Measurements from ENCODE around the gene OS9. TPM values are rescaled to one million over a fixed set of nuclear protein-coding genes. Genes with fewer than 3 reads are reported as not detected.
A peak's percentile ranks its signal among the peaks of the same experiment; 100 is the strongest.

Gene OS9
- total RNA-seq, 1 experiment from 2014 or later = 145 TPM

DNA sequence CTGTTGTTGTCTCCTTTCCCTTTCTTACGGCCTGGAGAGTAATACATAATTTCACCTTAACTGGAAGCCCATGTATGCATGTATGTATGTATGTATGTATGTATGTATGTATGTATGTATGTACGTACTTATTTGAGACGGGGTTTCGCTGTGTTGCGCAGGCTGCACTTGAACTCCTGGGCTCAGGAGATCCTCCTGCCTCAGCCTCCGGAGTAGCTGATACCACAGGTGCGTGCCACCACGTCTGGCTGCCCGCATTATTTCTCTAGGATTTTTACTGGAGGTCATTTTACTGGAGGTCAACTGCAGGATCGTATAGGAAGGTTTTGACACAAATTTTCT lies 644 bp upstream of the OS9 start:
- H4K20me1 ChIP-seq (ENCODE audit: low read length) = no peaks in the 10 kb centered on the region
- H3K9me2 ChIP-seq (replicated peaks; ENCODE audit: low read length) = no peaks in the 10 kb centered on the region
- peaks cover 16% of the 10 kb centered on the region for H3K79me2 ChIP-seq (ENCODE audit: low read length)
- no peaks in the 10 kb centered on the region for H3K9me3 ChIP-seq (ENCODE audit: low read length)
- no peak overlapping the region for H3K9ac ChIP-seq (ENCODE audit: low read length)
- peak overlapping the region; percentile 78 for H2AFZ ChIP-seq (ENCODE audit: low read length)
- ChIA-PET CTCF (no interaction called here), POLR2A (ENCODE audit: unreplicated experiment) (no interaction called here)
- no TSS peak for BruUV-seq (replicated peaks)
- TF ChIP-seq, protein P1, sequence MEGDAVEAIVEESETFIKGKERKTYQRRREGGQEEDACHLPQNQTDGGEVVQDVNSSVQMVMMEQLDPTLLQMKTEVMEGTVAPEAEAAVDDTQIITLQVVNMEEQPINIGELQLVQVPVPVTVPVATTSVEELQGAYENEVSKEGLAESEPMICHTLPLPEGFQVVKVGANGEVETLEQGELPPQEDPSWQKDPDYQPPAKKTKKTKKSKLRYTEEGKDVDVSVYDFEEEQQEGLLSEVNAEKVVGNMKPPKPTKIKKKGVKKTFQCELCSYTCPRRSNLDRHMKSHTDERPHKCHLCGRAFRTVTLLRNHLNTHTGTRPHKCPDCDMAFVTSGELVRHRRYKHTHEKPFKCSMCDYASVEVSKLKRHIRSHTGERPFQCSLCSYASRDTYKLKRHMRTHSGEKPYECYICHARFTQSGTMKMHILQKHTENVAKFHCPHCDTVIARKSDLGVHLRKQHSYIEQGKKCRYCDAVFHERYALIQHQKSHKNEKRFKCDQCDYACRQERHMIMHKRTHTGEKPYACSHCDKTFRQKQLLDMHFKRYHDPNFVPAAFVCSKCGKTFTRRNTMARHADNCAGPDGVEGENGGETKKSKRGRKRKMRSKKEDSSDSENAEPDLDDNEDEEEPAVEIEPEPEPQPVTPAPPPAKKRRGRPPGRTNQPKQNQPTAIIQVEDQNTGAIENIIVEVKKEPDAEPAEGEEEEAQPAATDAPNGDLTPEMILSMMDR (conservative IDR thresholded peaks at IDR 0.05; ENCODE audit: low read depth, low read length) = no peak
- TF ChIP-seq EZH2 (IDR thresholded peaks at IDR 0.05; ENCODE audit: low read length, unreplicated experiment) (no peak), EZH2phosphoT487 (IDR thresholded peaks at IDR 0.05; ENCODE audit: borderline replicate concordance, low read length) (no peak)
- peak overlapping the region; percentile 51 for H3K4me3 ChIP-seq (ENCODE audit: low read length)
- no peak overlapping the region for H3K27ac ChIP-seq (ENCODE audit: low read length)
- DNase-seq (no peak), ATAC-seq (peak; percentile 11)
- peak overlapping the region; percentile 65 for H3K4me2 ChIP-seq (ENCODE audit: low read length)
- intact Hi-C loops (cut with micrococcal nuclease) = loop anchor here (1.0 to 5.0 kb wide), 2 partner anchors 60 to 111 kb away; partner anchors contain the start of gene B4GALNT1
- H3K36me3 ChIP-seq (ENCODE audit: low read depth, low read length) = peaks cover 22% of the 10 kb centered on the region; the same call in 1 of the 2 replicates
- H3K4me1 ChIP-seq (ENCODE audit: insufficient read depth, low read length) = peaks cover 12% of the 10 kb centered on the region
- no peaks in the 10 kb centered on the region for H3K27me3 ChIP-seq (ENCODE audit: low read length)
- H3F3A ChIP-seq (ENCODE audit: low read length, unreplicated experiment) = no peaks in the 10 kb centered on the region

DNA sequence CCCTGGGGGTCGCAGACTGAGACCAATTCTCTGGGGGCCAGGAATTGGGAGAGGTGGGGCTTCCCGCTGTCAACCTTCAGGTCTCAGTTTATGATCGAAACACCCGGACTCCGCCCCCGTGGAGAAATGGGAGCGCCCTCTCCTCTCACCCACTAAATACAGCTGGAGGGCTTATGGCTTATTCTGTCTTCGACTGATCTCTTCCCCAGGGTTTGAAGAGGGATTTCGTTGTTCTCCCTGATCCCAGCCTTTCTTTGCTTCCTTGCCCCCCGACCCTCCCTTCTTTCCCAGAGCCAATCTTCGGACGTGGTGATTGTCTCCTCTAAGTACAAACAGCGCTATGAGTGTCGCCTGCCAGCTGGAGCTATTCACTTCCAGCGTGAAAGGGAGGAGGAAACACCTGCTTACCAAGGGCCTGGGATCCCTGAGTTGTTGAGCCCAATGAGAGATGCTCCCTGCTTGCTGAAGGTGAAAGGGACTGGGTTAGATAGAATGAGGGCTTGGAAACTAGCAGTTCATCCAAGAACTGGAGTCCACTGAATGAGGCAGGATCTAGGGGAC lies 607 bp downstream of the OS9 start:
- DNase-seq = peak; percentile 16
- no peak overlapping the region for H3K27ac ChIP-seq (ENCODE audit: low read length)
- TF ChIP-seq EZH2 (IDR thresholded peaks at IDR 0.05; ENCODE audit: low read length, unreplicated experiment) = no peak

DNA sequence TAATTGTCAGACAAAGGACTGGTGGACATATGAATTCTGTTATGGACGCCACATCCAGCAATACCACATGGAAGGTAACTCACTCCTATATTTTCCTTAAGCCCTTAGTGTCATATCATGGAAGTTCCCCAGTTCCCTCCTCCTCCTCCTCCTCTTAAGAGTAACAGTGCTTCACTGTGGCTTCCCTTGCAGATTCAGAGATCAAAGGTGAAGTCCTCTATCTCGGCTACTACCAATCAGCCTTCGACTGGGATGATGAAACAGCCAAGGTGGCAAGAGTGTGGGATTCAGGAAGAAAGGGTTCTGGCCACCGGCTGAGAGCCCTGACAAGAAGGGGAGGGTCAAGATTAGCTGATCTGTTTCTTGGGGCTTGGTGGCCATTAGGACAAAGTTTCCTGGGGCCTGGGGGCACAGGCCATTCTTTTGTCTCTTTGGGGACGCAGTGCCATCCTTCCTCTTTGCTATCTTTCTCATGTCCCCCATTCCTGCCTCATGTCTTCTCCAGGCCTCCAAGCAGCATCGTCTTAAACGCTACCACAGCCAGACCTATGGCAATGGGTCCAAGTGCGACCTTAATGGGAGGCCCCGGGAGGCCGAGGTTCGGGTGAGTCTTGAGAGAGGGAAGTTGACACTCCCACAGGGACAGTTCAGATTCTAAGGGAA lies 2.0 kb downstream of the OS9 start:
- POLR2A ChIA-PET (ENCODE audit: unreplicated experiment) = no interaction called here

More for the DNA sequence above, 607 bp downstream of the OS9 start:
- peak overlapping the region; percentile 98 for H2AFZ ChIP-seq (ENCODE audit: low read length)
- H3K79me2 ChIP-seq (ENCODE audit: low read length) = peaks cover 16% of the 10 kb centered on the region
- no peaks in the 10 kb centered on the region for H3F3A ChIP-seq (ENCODE audit: low read length, unreplicated experiment)
- BruUV-seq (replicated peaks) = TSS peak; percentile 78
- CTCF ChIA-PET = no interaction called here
- peak overlapping the region; percentile 75 for H3K9ac ChIP-seq (ENCODE audit: low read length)
- peak overlapping the region; percentile 100 for H3K4me2 ChIP-seq (ENCODE audit: low read length)
- ATAC-seq = peak; percentile 23
- intact Hi-C loops (cut with micrococcal nuclease) = loop anchor here (5.0 kb wide), 1 partner anchor 112 kb away; no protein-coding TSS in a partner anchor
- H4K20me1 ChIP-seq (ENCODE audit: low read length) = no peaks in the 10 kb centered on the region
- peaks cover 12% of the 10 kb centered on the region for H3K4me1 ChIP-seq (ENCODE audit: insufficient read depth, low read length)
- H3K36me3 ChIP-seq (ENCODE audit: low read depth, low read length) = peaks cover 23% of the 10 kb centered on the region; the same call in 1 of the 2 replicates
- no peaks in the 10 kb centered on the region for H3K27me3 ChIP-seq (ENCODE audit: low read length)
- POLR2A ChIA-PET (ENCODE audit: unreplicated experiment) = no interaction called here
- no peaks in the 10 kb centered on the region for H3K9me3 ChIP-seq (ENCODE audit: low read length)
- H3K4me3 ChIP-seq (ENCODE audit: low read length) = peak overlapping the region; percentile 97
- H3K9me2 ChIP-seq (replicated peaks; ENCODE audit: low read length) = no peaks in the 10 kb centered on the region

More for the DNA sequence above, 2.0 kb downstream of the OS9 start:
- Histone ChIP-seq H3K4me3 (ENCODE audit: low read length) (no peak overlapping the region), H3K9ac (ENCODE audit: low read length) (no peak overlapping the region), H3K36me3 (ENCODE audit: low read depth, low read length) (peaks cover 23% of the 10 kb centered on the region; the same call in 1 of the 2 replicates), H3K4me2 (ENCODE audit: low read length) (no peak overlapping the region), H4K20me1 (ENCODE audit: low read length) (no peaks in the 10 kb centered on the region), H3K9me2 (replicated peaks; ENCODE audit: low read length) (no peaks in the 10 kb centered on the region), H2AFZ (ENCODE audit: low read length) (no peak overlapping the region), H3K79me2 (ENCODE audit: low read length) (peaks cover 16% of the 10 kb centered on the region), H3K27ac (ENCODE audit: low read length) (no peak overlapping the region), H3K4me1 (ENCODE audit: insufficient read depth, low read length) (peaks cover 12% of the 10 kb centered on the region), H3K27me3 (ENCODE audit: low read length) (no peaks in the 10 kb centered on the region), H3F3A (ENCODE audit: low read length, unreplicated experiment) (no peaks in the 10 kb centered on the region), H3K9me3 (ENCODE audit: low read length) (no peaks in the 10 kb centered on the region)
- CTCF ChIA-PET = no interaction called here
- ATAC-seq (no peak), DNase-seq (no peak)
- intact Hi-C loops (cut with micrococcal nuclease) = no loop called here
- TF ChIP-seq EZH2phosphoT487 (IDR thresholded peaks at IDR 0.05; ENCODE audit: borderline replicate concordance, low read length) (no peak), EZH2 (IDR thresholded peaks at IDR 0.05; ENCODE audit: low read length, unreplicated experiment) (no peak)
- TF ChIP-seq, protein P1 (conservative IDR thresholded peaks at IDR 0.05; ENCODE audit: low read depth, low read length) = no peak
- no TSS peak for BruUV-seq (replicated peaks)

Measured in PC-3 (cell line).